ENCODE data around the gene CTNNA2.

Gene CTNNA2

DNA sequence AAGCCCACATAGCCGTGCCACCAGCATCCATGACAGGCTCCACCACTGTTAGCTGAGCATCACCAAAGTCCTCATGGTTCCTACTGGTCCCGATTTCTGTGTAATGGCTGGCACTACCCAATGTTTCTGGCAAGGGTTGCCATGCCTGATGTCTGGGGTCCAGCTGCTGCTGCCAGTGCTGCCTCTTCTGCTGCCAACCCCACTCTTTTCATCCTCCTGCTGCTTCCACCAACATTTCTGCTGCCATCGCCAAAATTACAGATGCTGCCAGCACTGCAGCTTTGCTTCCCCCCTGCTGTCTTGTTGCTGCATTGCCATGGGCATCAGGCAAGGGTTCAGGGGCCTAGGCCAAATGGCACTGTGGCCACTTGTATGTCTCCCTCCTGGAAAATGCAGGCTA, 638.8 kb downstream of the CTNNA2 start:
- no peak overlapping the region for H3K4me3 ChIP-seq (ENCODE audit: low read depth, low read length)
- TF ChIP-seq, protein P1, sequence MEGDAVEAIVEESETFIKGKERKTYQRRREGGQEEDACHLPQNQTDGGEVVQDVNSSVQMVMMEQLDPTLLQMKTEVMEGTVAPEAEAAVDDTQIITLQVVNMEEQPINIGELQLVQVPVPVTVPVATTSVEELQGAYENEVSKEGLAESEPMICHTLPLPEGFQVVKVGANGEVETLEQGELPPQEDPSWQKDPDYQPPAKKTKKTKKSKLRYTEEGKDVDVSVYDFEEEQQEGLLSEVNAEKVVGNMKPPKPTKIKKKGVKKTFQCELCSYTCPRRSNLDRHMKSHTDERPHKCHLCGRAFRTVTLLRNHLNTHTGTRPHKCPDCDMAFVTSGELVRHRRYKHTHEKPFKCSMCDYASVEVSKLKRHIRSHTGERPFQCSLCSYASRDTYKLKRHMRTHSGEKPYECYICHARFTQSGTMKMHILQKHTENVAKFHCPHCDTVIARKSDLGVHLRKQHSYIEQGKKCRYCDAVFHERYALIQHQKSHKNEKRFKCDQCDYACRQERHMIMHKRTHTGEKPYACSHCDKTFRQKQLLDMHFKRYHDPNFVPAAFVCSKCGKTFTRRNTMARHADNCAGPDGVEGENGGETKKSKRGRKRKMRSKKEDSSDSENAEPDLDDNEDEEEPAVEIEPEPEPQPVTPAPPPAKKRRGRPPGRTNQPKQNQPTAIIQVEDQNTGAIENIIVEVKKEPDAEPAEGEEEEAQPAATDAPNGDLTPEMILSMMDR (IDR thresholded peaks at IDR 0.05; ENCODE audit: borderline replicate concordance, insufficient read depth, low read depth, low read length), result no peak

DNA sequence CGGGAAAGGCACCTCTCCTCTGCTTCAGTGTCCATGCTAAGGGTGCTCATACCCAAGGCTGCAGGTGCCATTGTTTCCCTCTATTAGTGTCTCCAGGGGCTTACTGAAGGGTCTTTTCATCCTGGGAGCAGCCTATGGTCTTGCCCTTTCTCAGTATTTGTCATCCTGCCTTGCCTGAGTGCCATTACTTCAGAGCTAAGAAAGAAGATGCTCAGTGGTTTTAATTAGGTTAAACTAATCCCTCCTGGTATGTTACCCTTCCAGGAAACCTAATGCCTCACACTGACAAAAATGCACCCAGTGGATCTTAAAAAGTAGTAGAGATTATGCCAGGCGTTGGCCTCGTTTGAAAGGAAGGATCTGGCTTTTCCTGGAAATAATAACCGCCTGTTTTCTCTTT, 640.3 kb downstream of the CTNNA2 start:
- no peak overlapping the region for H3K4me3 ChIP-seq (ENCODE audit: low read depth, low read length)
- TF ChIP-seq, protein P1 (IDR thresholded peaks at IDR 0.05; ENCODE audit: borderline replicate concordance, insufficient read depth, low read depth, low read length), result no peak

- TF ChIP-seq, protein P1 (IDR thresholded peaks at IDR 0.05; ENCODE audit: borderline replicate concordance, insufficient read depth, low read depth, low read length), result no peak
- H3K4me3 ChIP-seq (ENCODE audit: low read depth, low read length), result no peak overlapping the region
These were observed 640.9 kb downstream of the CTNNA2 start for GRCh38 chr2:80153768-80154167.

DNA sequence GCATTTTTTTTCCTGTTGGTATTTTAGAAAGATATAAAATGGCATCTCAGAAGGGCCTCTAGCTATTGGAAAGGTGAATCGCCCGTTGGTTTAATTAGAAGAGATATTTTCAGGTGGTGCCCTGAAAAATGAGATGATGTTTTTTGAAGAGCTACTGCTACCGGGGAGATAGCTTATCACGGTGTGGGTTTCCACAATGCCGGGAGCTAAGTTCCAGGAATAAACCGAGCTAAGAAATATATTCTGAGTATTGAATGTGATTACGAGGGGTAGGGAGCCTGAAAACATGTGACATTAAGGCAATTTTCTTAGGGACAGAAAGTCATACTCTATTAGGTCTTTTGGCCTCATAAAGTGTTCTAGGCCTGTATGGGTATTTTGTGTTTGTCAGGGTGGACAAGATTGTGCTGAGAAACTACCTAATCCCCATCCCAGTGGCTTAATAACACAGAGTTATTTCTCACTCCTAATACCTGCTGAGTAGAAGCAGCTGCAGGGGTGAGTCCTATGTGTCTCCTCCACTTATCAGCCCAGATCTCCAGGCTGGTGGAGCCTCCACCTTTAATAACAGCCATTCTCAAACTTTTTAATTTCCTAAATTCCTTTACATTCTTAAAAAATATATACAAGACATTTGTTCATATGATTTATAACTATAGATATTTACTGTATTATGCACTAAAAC, 641.5 kb downstream of the CTNNA2 start:
- TF ChIP-seq, protein P1 (IDR thresholded peaks at IDR 0.05; ENCODE audit: borderline replicate concordance, insufficient read depth, low read depth, low read length), result no peak
- no peak overlapping the region for H3K4me3 ChIP-seq (ENCODE audit: low read depth, low read length)

DNA sequence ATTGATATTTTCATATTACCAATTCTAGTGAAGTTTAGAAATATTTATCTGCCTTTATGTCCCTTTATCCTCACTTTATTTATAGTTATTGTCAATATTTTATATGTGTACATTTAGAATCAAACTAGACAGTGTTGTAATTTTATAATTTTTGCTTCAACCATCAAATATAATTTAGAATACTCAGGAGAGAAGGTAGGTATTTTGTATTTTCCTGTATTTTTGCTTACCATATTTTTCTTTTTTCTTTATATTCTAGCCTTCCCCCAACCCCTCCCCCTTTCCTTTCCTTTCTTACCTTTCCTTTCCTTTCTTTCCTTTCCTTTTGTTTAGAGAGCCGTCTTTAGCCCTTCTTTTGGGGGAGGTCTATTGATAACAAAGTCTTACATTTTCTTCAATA, 651.5 kb downstream of the CTNNA2 start:
- TF ChIP-seq, protein P1 (IDR thresholded peaks at IDR 0.05; ENCODE audit: borderline replicate concordance, insufficient read depth, low read depth, low read length), result no peak
- H3K4me3 ChIP-seq (ENCODE audit: low read depth, low read length), result no peak overlapping the region

- H3K4me3 ChIP-seq (ENCODE audit: low read depth, low read length), result no peak overlapping the region
- TF ChIP-seq, protein P1 (IDR thresholded peaks at IDR 0.05; ENCODE audit: borderline replicate concordance, insufficient read depth, low read depth, low read length), result no peak
These were observed 653.8 kb downstream of the CTNNA2 start for GRCh38 chr2:80166483-80167171.

GRCh38 chr2:80167284-80167808, 654.5 kb downstream of the CTNNA2 start:
- TF ChIP-seq, protein P1 (IDR thresholded peaks at IDR 0.05; ENCODE audit: borderline replicate concordance, insufficient read depth, low read depth, low read length), result no peak
- no peak overlapping the region for H3K4me3 ChIP-seq (ENCODE audit: low read depth, low read length)
